GM21529 (cell line): ENCODE data around the gene RBBP8.

Experiments used
- ATAC-seq: cut with Tn5 transposase; IDR thresholded peaks from one replicate; pipeline ENCODE4 v1.9.1; 2021; ENCODE audit not compliant: unreplicated experiment

The RBBP8 gene

GRCh38 chr18:22988208-22988607 lies 55.1 kb downstream of the RBBP8 start:
- no peak for ATAC-seq

- ATAC-seq: no peak
These were observed 65.2 kb downstream of the RBBP8 start for GRCh38 chr18:22998344-22998743.

DNA sequence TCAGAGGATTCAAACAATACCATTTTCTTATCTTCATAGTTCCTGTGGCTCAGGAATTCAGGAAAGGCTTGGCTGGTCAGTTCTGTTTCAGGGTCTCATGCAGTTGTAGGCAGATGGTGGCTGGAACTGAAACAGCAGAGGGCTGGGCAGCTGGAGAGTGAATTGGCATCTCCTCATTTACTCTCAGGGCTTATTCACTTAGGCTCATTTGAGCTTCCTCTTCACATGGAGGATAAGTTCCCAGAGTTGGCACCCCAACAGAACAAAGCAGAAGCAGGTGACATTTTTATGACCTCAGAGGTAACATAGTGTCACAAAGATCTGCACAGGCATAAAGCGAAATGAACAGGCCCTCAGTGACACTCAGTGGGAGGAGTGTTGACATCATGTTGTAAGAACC lies 66.1 kb downstream of the RBBP8 start:
- ATAC-seq: no peak

DNA sequence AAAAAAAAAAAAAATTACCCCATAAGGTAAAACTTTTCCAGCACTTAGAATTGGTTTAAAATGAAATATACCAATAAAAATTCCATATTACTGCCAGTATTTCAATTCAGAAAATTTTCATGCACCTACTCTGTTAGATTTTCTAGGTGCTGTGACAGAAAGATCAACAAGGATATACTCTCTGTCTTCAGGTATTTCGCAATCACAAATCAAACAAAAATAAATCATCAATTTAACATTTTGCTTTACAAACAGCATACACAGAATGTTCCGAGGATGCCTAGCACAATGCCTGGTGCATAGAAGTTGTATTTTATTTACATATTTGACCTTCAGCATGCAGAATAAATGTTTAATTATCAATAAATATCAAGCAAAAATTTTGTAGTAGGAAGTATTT lies 66.5 kb downstream of the RBBP8 start:
- ATAC-seq: no peak

GRCh38 chr18:23003289-23003688 lies 70.2 kb downstream of the RBBP8 start:
- no peak for ATAC-seq

DNA sequence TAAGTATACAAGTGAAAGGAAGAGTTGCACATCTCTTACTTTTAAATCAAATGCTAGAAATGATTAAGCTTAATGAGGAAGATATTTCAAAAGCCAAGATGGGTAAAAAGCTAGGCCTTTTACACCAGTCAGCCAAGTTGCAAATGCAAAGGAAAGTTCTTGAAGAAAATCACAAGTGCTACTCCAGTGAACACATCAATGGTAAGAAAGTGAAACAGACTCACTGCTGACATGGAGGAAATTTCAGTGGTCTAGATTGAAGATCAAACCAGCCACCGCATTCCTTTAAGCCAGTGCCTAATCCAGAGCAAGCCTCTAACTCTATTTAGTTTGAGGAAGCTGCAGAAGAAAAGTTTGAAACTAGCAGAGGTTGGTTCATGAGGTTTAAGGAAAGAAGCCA lies 79.1 kb downstream of the RBBP8 start:
- no peak for ATAC-seq

DNA sequence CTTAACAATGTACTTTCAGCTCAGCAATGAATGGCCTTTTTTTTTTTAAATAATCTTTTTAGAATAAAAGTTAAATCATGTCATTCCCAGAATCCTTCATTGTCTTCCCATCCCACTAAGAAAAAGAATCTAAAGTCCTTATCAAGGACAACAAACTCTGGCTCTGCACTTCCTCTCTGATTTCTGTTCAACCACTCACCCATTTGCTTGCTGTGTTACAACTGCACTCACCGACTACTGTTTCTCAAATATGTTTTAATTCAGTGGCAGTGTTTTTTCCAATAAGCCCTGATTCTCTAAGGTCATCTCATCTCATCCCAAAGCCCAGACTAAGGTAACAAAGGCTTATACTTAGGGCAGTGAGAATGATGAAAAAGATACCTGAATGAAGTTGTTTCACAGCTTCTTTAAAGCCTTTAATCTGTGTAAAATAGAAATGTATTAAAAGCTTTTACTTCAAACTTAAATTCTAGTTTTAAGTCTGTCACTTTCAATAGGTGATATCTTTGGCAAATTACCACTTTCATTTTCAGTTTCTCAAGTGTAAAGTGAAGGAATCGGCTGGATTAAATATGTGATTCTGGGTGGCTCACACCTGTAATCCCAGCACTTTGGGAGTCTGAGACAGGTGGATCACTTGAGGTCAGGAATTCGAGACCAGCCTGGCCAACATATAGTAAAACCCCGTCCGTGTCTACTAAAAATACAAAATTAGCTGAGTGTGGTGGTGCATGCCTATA lies 87.6 kb downstream of the RBBP8 start:
- ATAC-seq: no peak

DNA sequence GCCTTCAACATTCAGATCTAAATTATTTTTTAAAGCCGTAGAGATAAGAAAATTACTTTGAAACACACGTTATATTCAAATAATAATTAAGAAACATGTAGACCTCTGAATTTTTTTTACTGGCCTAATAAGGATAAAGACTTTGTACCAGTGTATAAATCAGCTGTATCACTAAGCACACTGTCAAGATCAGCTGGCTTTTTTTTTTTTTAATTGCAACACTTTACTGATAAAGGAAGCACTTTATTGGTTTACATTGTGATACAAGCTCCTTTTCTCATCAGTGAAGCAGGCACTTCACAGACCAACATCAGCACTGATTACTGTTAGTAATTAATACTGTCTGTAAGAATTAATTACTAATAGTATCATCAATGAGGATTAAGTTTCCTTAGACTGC lies 88.5 kb downstream of the RBBP8 start:
- ATAC-seq: no peak

- ATAC-seq: no peak
These were observed 99.0 kb downstream of the RBBP8 start for GRCh38 chr18:23032030-23032582.

DNA sequence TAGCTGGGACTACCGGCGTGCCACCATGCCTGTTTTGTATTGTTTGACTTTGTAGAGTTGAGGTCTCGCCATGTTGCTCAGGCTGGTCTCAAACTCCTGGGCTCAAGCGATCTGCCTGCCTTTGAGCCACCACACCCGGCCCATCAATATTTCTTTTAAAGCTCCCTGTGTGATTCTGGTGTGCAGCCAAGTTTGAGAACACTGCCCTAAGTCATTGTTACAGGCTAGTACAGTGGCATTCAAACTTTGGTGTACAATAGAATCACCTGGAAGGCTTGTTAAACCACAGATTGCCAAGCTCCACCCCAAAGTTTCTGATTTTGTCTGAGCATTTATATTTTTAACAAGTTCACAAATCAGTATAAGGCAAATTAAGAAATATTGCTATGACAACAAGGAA lies 99.9 kb downstream of the RBBP8 start:
- ATAC-seq: no peak

- ATAC-seq: no peak
These were observed 103.6 kb downstream of the RBBP8 start for GRCh38 chr18:23036660-23037201.

DNA sequence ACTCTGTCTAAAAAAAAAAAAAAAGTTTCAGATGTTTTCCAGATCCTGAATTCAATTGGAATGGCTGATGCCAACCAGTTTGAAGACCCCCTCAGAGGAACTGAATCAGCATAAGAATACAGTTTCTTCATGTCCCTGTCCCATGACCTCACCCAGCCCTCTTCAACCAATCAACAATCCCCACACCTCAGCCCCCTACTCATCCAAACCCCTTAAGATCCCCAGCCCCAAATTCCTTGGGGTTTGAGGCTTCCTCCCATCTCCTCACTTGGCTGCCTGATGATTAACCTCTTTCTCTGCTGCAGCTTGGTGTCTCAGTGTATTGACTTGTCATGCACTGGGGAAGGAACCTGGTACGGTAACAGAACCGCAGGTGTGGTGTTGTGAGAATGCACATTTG lies 104.5 kb downstream of the RBBP8 start:
- ATAC-seq: no peak

- ATAC-seq: no peak
These were observed 105.6 kb downstream of the RBBP8 start for GRCh38 chr18:23038712-23039111.

GRCh38 chr18:23042133-23042532 lies 109.0 kb downstream of the RBBP8 start:
- ATAC-seq: no peak

DNA sequence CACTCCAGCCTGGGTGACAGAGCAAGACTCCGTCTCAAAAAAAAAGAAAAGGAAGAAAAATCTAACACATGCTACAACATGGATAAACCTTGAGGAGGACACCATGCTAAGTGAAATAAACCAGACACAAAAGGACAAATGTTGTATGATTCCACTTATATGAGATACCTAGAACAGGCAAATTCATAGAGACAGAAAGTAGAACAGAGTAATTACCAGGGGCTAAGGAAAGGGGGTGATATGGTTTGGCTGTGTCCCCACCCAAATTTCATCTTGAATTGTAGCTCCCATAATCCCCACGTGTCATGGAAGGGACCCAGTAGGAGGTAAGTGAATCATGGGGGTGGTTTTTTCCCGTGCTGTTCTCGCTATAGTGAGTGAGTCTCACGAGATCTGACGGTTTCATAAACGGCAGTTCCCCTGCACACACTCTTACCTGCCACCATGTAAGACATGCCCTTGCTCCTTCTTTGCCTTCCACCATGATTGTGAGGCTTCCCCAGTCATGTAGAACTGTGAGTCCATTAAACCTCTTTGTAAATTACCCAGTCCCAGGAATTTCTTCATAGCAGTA lies 110.8 kb downstream of the RBBP8 start:
- no peak for ATAC-seq

- ATAC-seq: no peak
These were observed 116.7 kb downstream of the RBBP8 start for GRCh38 chr18:23049698-23050373.

DNA sequence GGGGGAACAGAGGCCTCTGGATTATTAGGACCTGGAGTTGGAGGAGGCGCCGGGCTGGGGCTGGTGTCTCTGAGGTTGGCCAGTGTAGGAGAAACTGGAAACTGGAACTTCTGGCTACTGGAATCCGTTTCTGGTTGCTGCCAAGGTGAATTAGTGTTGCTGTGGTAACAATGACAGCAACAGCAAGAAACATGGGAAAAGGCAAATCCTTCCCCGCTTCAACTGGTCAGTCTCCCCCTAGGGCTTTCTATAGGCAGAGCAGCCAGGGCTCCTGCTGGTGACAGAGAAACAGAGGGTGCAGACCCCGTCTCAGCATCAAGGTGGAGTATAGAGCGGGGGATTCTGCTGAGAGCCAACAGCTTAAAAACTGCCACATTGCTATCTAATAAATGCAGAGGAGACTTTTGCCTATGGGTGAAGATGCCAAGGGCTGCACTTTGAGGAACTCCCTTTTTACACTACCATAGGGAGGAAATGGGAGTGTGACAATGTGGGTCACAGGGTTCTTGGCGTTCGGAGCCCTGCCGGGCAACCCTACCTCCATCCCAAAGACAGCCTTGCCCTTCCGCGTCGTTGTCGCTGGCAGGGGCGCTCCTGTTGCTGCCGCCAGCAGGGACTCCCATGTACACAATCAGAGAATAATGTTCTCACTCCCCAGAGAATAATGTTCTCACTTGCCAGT lies 120.8 kb downstream of the RBBP8 start:
- no peak for ATAC-seq

DNA sequence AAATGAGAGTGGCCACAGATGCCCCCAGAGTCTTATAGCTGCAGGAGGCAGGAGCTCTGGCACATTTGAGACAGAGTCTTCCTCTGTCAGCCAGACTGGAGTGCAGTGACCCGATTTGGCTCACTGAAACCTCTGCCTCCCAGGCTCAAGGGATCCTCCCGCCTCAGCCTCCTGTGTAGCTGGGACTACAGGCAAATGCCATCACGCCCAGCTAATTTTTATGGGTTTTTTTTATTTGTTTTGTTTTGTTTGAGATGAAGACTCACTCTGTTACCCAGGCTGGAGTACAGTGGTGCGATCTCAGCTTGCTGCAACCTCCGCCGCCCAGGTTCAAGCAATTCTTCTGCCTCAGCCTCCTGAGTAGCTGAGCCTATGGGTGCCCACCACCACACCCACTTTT lies 121.4 kb downstream of the RBBP8 start:
- ATAC-seq: no peak

DNA sequence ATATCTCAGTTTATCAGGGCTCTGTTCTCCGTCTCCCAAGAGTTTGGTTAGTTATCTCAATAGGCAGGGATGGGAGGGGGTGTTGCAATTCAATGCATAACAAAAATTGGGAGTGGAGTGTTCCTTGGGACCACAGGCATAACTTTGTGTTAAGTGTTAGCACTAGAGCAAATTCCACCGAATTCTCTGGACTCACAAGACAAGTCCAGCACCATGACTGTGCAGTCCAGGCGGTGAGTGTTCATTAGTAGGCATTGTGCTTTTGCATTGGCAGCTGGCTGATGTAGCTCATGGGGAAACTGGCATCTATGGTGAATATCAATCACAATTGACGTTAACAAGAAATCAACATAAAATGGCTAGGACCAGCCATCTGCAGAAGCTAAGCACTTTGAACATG lies 123.2 kb downstream of the RBBP8 start:
- ATAC-seq: no peak

DNA sequence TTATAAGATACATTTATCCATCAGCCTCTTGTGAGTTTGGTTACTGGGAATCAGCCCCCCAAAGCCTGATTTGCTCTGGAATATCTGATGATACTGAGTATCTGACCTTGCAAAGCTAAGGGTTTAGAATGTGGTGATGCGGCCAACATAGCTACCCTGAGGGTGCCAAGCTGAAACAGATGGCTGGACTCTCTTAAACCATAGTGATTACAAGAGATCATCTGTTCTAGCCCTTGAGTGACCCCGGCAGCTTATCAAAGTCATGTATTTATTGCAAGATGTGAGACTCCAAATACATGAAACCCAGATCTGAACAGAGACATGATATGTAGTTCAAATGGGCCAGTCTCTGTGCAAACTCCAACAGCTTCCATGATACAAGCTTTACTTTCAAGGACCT lies 124.0 kb downstream of the RBBP8 start:
- ATAC-seq: no peak

DNA sequence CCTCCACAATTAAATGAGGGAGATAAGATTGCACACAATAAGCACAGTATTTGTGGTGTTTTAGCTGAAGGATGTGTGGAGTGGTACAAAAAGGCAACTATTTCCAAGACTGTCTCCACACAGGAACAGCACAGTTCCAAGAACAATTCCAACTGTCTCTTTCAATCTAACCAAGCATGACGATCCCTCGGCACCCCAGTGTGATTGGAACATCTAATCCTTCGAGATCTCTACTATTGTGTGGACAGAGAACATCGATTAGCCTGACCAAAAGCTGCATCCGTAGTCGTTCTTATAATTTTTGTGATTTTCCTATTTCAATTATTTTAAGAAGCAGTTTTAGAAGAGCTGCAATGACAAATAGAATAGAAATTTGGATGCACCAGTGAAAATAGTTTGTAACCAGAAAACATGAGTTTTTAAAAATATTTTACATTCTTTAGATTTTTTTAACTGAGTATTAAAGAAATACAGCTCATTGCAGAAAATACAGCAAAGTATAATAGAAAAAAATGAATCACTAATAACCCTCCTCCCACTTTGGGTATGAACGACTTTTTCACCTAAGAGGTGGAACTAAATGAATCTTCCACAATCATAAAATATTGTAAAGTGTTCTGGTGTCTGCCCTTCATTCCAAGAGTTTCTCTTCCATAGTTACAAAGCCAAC lies 125.8 kb downstream of the RBBP8 start:
- no peak for ATAC-seq
